Stimulated activated CD8-positive, alpha-beta memory T cell treated with anti-CD3 and anti-CD28 coated beads, Interleukin-15, amount 100 ng/mL, for 48 hours (primary cell): ENCODE measurements around the gene HP.
"Not testable (repeated sequence)": the region's sequence is repeated elsewhere in the genome, so short reads cannot be mapped to it uniquely, and the experiment has no call there.

Source experiments
- DNase-seq, 2 donors: peaks; one replicate each; pipeline ENCODE4 v3.0.0-alpha.2; 2020; ENCODE audit warnings: low read depth in 2 of 2

The HP gene

DNA sequence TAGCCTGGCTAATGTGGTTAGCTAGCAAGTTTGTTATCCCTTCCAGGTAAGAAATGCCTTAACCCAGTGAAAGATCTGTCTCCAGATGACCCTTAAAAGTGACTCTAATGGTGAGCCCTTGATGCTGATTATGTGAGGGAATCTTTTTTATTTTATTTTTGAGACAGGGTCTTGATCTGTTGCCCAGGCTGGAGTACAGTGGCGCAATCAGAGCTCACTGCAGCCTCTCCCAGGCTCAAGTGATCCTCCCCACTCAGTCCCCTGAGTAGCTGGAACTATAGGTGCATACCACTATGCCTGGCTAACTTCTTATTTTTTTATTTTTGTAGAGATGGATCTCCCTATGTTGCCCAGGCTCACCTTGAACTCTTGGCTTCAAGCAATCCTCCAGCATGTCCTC lies 10.8 kb upstream of the HP start:
- DNase-seq, result no peak

DNA sequence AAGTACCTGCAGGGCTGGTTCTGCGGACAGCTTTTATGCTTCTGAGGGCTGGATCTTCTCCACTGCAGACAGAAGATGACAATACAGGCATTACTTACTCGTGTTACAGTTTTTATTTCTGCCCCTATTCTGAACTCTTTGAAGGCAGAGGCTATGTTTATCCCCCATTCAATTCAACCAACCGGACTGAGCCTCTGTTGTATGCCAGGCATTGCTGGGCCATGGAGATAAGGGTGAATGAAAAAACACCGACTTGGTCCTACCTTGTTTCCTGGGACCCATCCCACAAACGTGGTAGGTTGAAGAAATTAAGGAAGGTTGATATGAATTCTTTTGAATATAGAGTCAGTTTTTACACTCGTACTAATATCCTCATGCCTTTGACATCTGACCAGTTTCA lies 10.0 kb upstream of the HP start:
- DNase-seq, result no peak

DNA sequence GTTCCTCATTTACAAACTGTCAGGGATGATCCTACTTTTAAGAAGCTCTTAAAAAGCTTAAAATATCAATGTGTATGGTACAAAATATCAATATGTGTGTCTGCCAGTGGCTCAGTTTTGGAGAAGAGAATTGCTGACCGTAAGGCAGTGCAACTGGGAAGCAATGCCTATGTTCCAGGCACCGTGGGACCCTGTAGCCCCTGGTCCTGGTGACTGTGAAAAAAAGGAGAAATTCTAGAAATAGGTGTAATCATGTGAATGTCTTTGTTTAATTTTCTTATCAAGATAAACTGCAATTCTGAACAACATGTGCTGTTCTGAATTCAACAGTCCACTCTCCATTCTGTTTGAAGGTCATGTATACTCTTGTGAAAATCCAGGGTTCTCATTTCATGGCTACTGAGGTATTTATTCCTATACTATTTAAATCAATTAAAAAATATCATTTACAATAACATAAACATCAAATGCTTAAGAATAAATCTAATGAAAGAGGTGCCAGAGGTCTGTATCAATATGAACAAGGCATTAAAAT lies 9.4 kb upstream of the HP start:
- DNase-seq, result no peak

DNA sequence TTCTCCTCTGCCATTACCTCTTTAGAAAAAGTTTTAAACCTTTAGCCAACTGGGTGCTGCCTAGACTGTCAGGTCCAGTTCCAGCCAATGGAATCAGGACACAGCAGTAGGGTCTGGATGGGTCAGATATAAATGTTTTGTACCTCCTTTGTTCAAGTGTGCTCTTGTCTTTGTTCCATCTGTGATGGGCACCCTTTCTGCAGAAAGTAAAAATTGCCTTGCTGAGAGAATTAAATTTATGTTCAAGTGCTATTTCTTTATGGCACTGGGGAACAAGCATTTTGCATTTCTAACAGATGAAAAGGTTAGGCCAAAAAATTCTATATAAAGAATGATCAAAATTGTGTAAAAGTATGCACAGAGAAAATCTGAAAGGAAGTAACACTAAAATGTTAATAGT lies 5.2 kb upstream of the HP start:
- no peak for DNase-seq

DNA sequence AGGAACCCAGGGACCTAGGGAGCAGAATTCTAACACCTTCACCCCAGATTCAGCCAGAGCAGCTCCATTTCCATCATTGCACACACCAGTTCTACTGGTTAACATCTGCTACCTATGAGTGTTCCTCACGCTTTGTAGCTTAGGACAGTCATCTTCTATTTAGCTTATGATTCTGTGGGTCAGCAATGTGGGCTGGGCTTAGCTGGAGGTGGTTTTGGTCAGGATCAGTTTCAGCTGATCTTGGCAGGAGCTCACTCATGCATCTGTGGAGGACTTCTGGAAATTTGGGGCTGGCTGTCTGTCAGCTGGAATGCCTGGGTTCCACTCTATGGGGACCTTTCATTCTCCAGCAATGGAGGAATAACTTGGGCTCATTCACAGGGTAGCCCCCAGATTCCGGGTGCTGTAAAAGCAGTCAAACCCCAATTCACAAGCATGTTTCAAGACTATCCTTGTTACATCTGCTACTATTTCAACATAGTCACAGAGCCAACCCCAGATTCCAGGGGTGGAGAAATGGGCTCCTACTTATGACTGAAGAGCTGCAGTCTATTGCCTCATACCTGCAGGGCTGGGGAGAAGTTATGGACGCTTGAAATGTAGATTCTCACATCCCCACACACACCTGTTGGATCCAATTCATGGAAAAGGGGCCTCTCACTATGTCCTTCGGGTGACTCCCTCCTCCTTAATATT lies 3.4 kb upstream of the HP start:
- DNase-seq, result no peak

DNA sequence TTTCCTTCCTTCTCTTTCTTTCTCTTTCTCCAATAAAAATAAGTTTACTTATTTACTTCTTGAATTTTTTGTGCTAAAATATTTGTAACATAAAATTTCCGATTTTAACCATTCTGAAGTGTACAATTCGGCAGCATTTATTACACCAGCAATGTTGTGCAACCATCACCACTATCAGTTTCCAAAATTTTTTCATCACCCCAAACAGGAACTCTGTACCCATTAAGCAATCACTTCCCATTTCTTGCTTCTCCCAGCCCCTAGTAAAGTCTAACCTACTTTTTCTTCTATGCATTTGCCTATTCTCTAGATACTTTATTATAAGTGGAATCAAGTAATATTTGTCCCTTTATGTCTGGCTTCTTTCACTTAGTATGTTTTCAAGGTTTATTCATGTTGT lies 2.5 kb upstream of the HP start:
- DNase-seq, result no peak

DNA sequence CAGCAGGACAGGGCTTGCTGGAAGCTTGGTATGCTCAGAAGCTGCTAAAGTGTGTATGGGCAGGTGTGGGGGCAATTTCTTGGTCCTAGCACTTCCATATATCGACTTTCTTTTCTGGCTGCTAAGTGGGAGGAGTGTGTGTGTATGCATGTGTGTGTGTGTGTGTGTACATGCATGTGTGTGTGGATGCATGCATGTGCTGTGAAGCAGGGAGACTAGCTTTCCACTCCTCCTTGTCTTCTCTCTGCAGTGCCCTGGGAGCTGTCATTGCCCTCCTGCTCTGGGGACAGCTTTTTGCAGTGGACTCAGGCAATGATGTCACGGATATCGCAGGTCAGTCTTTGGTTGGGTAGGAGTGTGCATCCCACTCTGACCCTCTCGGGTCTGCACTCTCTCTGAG lies 1.6 kb downstream of the HP start:
- no peak for DNase-seq

DNA sequence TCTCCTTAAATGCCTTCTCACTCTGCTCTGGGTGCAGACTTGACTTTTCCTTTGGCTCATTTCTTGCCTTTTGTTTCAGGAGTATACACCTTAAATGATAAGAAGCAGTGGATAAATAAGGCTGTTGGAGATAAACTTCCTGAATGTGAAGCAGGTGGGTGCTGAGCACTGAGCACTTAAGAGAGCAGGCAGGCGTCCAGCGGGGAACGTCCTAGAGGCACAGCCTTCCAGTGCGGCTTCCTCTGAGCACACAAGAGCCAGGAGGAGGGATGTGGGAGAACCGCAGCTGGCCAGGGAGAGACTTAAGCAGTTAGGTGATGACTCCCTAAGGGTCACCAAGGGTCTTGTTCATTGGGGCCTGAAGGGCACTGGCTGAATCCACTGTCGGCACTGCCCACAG lies 3.0 kb downstream of the HP start:
- DNase-seq, result not testable (repeated sequence)

DNA sequence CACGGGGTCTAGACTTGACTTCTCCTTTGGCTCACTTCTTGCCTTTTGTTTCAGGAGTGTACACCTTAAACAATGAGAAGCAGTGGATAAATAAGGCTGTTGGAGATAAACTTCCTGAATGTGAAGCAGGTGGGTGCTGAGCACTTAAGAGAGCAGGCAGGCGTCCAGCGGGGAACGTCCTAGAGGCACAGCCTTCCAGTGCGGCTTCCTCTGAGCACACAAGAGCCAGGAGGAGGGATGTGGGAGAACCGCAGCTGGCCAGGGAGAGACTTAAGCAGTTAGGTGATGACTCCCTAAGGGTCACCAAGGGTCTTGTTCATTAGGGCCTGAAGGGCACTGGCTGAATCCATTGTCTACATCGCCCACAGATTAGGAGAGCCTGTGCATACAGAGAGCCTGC lies 4.8 kb downstream of the HP start:
- DNase-seq, result not testable (repeated sequence)

DNA sequence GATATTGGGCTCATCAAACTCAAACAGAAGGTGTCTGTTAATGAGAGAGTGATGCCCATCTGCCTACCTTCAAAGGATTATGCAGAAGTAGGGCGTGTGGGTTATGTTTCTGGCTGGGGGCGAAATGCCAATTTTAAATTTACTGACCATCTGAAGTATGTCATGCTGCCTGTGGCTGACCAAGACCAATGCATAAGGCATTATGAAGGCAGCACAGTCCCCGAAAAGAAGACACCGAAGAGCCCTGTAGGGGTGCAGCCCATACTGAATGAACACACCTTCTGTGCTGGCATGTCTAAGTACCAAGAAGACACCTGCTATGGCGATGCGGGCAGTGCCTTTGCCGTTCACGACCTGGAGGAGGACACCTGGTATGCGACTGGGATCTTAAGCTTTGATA lies 6.1 kb downstream of the HP start:
- DNase-seq, result no peak

DNA sequence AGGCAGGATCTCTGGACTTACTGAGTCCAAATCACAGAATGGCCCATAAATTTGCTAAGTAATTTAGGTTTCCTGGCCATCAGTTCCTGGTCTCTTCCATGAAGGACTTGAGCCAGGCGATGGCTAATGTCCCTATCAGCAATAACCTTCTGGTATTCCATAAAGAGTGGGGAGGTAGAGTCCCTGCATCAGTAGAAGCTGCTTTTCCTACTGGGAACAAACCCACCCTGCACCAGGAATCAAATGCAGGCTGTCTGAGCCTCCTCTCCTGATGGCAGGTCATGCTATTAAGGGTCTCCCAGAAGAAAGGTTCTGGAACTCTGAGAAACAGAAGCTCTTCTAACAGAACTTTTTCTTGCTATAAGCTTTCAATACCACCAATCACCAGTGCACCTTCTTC lies 7.3 kb downstream of the HP start:
- DNase-seq, result no peak

DNA sequence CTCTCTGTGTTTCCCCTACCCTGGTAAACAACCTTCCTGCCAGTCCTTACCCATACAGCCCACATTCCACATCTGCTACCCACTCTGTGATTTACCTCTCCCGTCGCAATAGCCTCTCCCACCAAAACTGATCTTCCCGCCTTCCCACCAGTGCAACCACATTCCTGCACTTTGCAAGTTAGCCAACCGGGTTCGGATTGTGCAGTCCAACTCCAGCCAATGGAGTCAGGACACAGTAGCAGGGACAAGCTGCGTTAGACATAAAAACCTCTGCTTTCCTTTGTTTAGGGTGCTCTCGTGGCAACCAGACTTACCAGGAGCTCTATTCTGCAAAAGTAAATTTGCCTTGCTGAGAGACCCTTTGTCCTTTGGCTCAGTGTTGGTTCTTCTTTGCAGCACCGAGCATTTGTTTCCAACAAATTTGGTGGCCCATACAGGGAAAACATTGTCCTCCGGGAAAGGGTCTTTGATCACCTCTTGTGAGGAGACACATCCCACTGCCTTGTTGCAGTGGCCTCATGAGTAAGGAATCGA lies 10.1 kb downstream of the HP start:
- DNase-seq, result no peak

DNA sequence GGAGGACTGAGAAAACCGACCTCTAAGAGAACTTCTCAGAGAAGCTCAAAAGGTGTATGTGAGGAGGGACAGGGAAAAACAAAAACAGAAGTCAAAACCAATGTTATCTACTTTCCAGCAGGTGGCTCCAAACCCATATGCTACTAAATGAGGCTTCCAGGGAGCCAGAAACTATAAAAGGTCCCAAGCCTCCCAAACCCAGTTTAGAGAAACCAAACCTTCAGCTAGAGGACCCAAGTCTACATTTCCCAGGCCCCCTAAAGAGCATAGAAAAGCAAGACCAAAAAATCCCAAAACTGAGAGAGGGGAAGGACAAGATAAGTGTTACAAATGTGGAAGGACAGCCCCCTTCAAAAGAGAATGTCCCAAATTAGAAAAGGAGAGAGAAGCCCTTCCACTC lies 12.4 kb downstream of the HP start:
- no peak for DNase-seq

DNA sequence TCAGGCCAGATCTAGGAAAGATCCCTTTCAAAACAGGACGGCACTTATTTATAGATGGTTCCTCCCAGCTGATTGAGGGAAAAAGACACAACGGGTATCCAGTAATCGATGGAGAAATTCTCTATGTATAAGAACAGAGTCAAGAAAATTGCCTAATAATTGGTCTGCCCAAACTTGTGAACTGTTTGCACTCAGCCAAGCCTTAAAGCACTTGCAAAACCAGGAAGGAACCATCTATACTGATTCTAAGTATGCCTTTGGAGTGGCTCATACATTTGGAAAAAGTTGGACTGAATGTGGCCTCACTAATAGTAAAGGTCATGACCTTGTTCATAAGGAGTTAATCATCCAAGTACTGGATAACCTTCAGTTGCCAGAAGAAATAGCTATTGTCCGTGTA lies 14.6 kb downstream of the HP start:
- DNase-seq, result no peak

DNA sequence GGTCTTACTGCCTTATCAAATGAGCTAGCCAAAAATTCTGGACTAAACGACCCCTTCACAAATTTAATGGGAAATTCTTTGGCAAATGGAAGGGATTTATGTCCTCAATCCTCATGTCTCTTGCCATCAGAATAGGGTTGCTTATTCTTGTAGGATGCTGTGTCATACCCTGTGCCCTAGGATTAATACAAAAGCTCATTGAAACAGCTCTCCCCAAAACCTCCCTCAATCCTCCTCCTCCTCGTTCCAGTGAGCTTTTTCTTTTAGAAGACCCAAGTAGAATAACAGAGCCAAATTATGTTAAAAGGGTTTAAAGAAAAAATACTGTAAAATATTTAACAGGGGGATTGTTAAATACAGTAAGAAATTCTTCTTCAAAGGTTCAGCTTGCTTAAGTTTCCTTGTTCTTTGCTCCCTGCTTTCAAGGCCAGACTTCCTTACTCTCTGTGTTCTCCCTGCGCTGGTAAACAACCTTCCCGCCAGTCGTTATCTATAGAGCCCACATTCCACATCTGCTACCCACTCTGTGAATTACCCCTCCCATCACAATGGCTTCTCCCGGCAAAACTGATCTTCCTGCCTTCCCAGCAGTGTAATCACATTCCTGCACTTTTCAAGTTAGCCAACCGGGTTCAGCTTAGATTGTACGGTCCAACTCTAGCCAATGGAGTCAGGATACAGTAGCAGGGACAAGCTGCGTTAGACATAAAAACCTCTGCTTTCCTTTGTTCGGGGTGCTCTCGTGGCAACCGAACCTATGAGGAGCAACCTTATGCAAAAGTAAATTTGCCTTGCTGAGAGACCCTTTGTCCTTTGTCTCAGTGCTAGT lies 18.4 kb downstream of the HP start:
- DNase-seq, result no peak

DNA sequence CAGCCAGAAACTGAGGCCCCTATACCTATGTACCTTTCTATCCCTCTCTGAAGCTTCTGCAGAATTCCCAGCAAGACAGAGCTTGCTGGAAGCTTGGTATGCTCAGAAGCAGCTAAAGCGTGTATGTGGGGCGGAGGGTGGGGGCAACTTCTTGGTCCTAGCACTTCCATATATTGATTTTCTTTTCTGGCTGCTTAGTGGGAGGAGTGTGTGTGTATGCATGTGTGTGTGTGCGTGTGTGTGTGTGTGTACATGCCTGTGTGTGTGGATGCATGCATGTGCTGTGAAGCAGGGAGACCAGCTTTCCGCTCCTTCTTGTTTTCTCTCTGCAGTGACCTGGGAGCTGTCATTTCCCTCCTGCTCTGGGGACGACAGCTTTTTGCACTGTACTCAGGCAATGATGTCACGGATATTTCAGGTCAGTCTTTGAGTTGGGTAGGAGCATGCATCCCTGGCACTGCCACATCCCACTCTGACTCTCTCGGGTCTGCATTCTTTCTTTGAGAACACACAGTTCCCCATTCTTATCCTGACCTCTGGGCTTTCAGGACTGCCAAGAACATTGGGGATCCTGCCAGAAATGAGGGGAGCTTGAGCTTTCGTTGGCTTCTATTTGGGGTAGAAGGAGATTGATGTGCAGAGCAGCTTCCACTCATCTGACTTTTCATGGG lies 19.4 kb downstream of the HP start:
- no peak for DNase-seq

DNA sequence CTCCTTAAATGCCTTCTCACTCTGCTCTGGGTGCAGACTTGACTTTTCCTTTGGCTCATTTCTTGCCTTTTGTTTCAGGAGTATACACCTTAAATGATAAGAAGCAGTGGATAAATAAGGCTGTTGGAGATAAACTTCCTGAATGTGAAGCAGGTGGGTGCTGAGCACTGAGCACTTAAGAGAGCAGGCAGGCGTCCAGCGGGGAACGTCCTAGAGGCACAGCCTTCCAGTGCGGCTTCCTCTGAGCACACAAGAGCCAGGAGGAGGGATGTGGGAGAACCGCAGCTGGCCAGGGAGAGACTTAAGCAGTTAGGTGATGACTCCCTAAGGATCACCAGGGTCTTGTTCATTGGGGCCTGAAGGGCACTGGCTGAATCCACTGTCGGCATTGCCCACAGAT lies 20.8 kb downstream of the HP start:
- DNase-seq, result not testable (repeated sequence)

DNA sequence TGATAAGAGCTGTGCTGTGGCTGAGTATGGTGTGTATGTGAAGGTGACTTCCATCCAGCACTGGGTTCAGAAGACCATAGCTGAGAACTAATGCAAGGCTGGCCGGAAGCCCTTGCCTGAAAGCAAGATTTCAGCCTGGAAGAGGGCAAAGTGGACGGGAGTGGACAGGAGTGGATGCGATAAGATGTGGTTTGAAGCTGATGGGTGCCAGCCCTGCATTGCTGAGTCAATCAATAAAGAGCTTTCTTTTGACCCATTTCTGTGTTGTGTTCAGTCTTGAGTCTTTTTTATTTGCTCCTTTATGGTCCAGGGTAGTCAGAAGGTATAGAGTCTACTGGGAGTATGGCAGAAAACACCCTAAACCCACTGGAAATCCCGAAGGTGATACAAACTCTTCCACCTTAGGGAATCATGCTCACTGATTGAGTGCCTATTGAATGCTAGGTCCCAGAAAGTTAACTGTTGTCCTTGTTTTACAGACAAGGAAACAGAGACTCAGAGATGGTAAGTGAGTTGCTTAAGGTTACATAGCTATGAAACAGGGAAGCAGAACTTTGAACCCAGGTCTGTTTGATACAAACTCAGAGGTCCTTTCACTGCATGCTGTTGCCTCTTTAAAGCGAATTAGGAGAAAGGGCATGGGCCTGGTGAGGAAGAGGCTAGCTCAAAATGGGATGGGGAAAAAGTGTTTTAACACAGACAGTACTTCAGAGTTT lies 22.8 kb downstream of the HP start:
- not testable (repeated sequence) for DNase-seq

DNA sequence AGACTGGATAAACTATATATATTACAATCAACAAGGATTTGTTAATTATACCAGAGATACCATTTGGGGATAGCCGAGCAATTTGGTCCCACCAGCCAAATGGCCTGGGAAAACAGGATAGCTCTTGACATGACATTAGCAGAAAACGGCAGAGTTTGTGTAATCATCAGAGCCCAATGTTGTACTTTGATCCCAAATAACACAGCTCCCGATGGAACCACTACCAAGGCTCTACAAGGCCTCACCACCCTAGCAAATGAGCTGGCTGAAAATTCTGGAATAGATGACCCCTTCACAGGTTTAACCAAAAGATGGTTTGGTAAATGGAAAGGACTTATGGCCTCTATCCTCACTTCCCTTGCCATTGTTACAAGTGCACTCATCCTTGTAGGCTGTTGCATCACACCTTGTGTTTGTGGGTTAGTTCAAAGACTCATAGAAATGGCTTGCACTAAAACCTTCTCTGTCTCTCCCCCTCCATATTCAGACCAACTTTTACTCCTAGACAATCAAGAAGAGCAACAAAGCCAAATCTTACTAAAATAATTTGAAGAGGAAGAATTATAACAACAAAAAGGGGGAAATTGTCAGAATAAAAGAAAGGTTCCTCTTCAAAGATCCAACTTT lies 29.6 kb downstream of the HP start:
- no peak for DNase-seq

DNA sequence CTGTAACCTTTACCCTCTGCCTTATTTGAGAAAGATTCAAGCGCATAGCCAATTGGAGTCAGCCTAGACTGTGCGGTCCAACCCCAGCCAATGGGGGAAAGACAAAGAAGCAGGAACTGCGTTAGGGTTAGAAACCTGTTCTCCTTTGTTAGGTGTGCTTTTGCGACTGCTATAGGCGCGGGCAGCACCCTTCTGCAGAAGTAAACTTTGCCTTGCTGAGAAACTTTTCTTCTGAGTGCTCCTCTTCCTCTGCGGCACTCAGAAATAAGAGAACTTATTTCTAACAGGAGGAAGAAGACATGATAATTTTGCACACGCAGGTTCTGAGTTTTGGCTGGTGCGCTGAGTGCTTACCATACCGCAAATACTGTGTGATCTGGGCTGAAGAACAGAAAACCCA lies 30.1 kb downstream of the HP start:
- DNase-seq, result no peak

DNA sequence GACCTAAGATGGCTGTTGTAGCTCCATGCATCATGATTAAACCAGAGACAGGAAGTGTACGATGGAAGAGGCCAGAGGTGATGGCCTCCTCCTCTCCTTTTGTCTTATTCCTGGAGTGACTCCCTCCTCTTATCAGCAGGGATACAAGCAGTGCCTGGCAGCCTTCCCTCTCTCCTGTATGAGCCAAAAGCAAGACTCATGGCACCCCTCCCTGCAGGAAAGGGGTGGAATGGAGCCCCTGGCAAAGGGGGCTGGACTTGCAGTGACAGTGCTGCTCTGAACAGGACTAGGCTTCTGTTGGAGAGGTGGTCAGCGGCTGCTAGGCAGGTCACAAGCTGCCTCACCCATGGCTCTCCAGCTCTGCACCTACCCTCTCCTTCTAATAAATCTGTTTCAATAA lies 30.7 kb downstream of the HP start:
- no peak for DNase-seq
